Ascending aorta (tissue), 2 donors: ENCODE data around the gene TCERG1L. TPM values are rescaled to one million over a fixed set of nuclear protein-coding genes. Genes with fewer than 3 reads are reported as not detected.

Source experiments
- DNase-seq, 2 donors: peaks; one replicate each; pipeline ENCODE4 v3.0.0-alpha.2; 2019; ENCODE audit warnings: low spot score in 2 of 2
- H3K27ac ChIP-seq, 2 donors: fragments of 200-600 bp; sonication (generic); one replicate each; pipeline ENCODE4 v1.5.1; 2016 to 2017; ENCODE audit warnings: mild to moderate bottlenecking in 1 of 2
- H3K27me3 ChIP-seq: fragments of 200-600 bp; sonication (generic); one replicate; pipeline ENCODE4 v1.5.1; 2017
- H3K36me3 ChIP-seq, 2 donors: fragments of 200-600 bp; sonication (generic); one replicate each; pipeline ENCODE4 v1.5.1; 2016
- H3K4me1 ChIP-seq, 2 donors: fragments of 200-600 bp; sonication (generic); one replicate each; pipeline ENCODE4 v1.5.1; 2016 to 2017; ENCODE audit warnings: mild to moderate bottlenecking in 1 of 2
- H3K4me3 ChIP-seq, 2 donors: fragments of 200-600 bp; sonication (generic); one replicate each; pipeline ENCODE4 v1.5.1; 2016 to 2017; ENCODE audit warnings: mild to moderate bottlenecking in 1 of 2
- H3K9me3 ChIP-seq, 2 donors: fragments of 200-600 bp; sonication (generic); one replicate each; pipeline ENCODE4 v1.5.1; 2016
- intact Hi-C: fragments of 100-400 bp; cut with DNase I; formaldehyde crosslinking; loops from one replicate; pipeline ENCODE4 v1.15.1; 2023
- total RNA-seq: library from RNA; depleted of rRNA; stranded (reverse); fragments of >200 nt; gene quantifications from one replicate; pipeline ENCODE4 v1.1.0, GENCODE V29; 2016
- TF ChIP-seq, protein P1 (sequence below), 3 experiments: fragments of 200-600 bp in 2 of 3; fragments of 450-650 bp in 1 of 3; sonication (generic) in 2 of 3; IDR thresholded peaks; one replicate each; pipeline ENCODE4 v1.5.1; 2016 to 2019; ENCODE audit warnings: antibody characterized with exemption in 3 of 3, mild to moderate bottlenecking in 1 of 3, moderate library complexity in 1 of 3

TCERG1L gene
- total RNA-seq, 1 donor from 2014 or later, result not detected

DNA sequence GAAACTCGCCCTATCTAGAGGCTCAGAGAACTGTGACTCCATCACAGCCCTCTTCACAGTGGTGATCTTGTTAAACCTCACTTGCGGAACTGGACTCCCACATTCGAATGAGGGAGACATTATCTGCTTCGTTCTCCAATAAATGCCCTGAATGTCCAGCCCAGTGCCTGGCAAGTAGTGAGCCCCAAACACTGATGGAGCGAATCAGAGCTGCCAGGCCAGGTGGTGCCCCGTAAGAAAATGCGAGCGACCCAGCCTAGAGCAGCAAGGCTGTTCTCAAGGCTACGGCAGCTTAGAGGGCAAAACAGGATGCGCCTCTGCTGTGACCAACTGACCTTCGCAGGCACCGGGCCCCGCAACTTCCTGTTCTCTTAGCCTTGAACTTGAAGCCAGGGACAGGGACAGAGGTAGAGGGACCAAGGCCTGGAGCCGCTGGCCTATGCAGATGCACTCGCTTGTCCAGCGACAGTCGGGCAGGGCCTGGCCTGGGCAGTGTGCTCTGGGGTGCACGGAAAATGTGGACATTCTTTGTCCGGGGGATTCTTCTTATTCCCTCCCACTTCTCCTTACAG is 217.6 kb downstream of the TCERG1L start:
- H3K27me3 ChIP-seq, result no peaks in the 10 kb centered on the region
- intact Hi-C loops, result no loop called here
- no peak for DNase-seq
- no peaks in the 10 kb centered on the region for H3K4me1 ChIP-seq
- TF ChIP-seq, protein P1, sequence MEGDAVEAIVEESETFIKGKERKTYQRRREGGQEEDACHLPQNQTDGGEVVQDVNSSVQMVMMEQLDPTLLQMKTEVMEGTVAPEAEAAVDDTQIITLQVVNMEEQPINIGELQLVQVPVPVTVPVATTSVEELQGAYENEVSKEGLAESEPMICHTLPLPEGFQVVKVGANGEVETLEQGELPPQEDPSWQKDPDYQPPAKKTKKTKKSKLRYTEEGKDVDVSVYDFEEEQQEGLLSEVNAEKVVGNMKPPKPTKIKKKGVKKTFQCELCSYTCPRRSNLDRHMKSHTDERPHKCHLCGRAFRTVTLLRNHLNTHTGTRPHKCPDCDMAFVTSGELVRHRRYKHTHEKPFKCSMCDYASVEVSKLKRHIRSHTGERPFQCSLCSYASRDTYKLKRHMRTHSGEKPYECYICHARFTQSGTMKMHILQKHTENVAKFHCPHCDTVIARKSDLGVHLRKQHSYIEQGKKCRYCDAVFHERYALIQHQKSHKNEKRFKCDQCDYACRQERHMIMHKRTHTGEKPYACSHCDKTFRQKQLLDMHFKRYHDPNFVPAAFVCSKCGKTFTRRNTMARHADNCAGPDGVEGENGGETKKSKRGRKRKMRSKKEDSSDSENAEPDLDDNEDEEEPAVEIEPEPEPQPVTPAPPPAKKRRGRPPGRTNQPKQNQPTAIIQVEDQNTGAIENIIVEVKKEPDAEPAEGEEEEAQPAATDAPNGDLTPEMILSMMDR (IDR thresholded peaks at IDR 0.05), result no peak
- H3K4me3 ChIP-seq, result no peak overlapping the region
- no peaks in the 10 kb centered on the region for H3K9me3 ChIP-seq
- H3K36me3 ChIP-seq, result no peaks in the 10 kb centered on the region
- no peak overlapping the region for H3K27ac ChIP-seq

DNA sequence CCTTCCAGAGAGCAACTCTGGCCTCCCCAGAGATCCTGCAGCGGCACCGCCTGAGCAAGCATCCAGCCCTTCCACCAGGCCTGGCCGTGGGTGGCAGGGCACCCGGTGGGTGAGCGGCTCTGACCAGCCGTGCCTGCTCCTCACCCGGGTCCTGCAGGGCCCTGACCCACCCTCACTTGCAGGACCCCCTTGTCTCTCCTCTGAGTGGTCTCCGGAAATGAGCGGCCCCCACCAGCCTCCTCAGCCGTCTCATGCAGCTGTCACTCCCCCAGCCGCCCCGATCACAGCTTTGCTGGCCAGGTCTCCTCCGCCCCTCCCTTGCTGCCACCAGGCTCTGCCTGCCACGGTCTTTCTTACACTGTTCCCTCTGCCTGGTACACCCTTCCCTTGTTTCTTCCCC is 218.2 kb downstream of the TCERG1L start:
- Histone ChIP-seq H3K4me3 (no peak overlapping the region), H3K4me1 (no peaks in the 10 kb centered on the region), H3K36me3 (no peaks in the 10 kb centered on the region), H3K27me3 (no peaks in the 10 kb centered on the region), H3K27ac (no peak overlapping the region), H3K9me3 (no peaks in the 10 kb centered on the region)
- TF ChIP-seq, protein P1 (IDR thresholded peaks at IDR 0.05), result no peak
- intact Hi-C loops, result no loop called here
- no peak for DNase-seq

DNA sequence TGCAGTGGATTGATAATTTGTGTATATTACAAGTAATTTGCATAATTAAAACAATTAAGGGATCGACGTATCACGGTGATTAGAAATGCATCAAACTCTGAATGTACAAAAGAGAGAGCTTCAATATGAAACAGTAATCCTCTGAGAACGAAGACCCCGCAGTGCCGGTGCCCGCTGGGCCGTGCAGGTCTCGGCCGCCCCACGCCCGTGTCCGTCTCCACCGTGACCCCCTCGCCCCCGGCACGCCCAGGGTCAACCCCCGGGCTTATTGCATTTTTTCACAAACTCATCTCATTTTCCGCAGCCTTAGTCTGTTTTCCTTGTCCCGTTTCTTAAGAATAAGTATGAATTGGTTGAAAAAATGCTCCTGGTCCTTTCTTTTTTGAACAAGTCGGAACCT is 218.6 kb downstream of the TCERG1L start:
- Histone ChIP-seq H3K4me1 (no peaks in the 10 kb centered on the region), H3K4me3 (no peak overlapping the region), H3K36me3 (no peaks in the 10 kb centered on the region), H3K9me3 (no peaks in the 10 kb centered on the region), H3K27ac (no peak overlapping the region), H3K27me3 (no peaks in the 10 kb centered on the region)
- TF ChIP-seq, protein P1 (IDR thresholded peaks at IDR 0.05), result no peak
- DNase-seq, result no peak
- intact Hi-C loops, result no loop called here

GRCh38 chr10:131092386-131092785 is 219.1 kb downstream of the TCERG1L start:
- Histone ChIP-seq H3K4me3 (no peak overlapping the region), H3K27ac (no peak overlapping the region), H3K27me3 (no peaks in the 10 kb centered on the region), H3K4me1 (no peaks in the 10 kb centered on the region), H3K9me3 (no peaks in the 10 kb centered on the region), H3K36me3 (no peaks in the 10 kb centered on the region)
- TF ChIP-seq, protein P1 (IDR thresholded peaks at IDR 0.05), result no peak
- intact Hi-C loops, result no loop called here
- no peak for DNase-seq

- Histone ChIP-seq H3K36me3 (no peaks in the 10 kb centered on the region), H3K27ac (no peak overlapping the region), H3K27me3 (no peaks in the 10 kb centered on the region), H3K9me3 (no peaks in the 10 kb centered on the region), H3K4me3 (no peak overlapping the region), H3K4me1 (no peaks in the 10 kb centered on the region)
- no peak for DNase-seq
- TF ChIP-seq, protein P1 (IDR thresholded peaks at IDR 0.05), result no peak
- intact Hi-C loops, result no loop called here
These were observed 219.8 kb downstream of the TCERG1L start for GRCh38 chr10:131091682-131092081.
